ENCODE results near the gene RNASE8. TPM values are rescaled to one million over a fixed set of nuclear protein-coding genes. Genes with fewer than 3 reads are reported as not detected.
A peak's percentile ranks its signal among the peaks of the same experiment; 100 is the strongest.

RNASE8 gene
- total and polyA plus RNA-seq, 12 donors: not detected

GRCh38 chr14:21063479-21063878, 5.9 kb downstream of the RNASE8 start:
- intact Hi-C loops (cut with DNase I): no loop called here
- H3K27ac ChIP-seq: no peak overlapping the region

GRCh38 chr14:21066882-21067502, 9.4 kb downstream of the RNASE8 start:
- intact Hi-C loops (cut with DNase I): loop anchor here in 3 of 10 donors (5.0 kb wide), 2 partner anchors 35 to 40 kb away; partner anchors contain the start of gene TMEM253 (in 1 of the 3)

More at GRCh38 chr14:21063479-21063878, 5.9 kb downstream of the RNASE8 start:
- TF ChIP-seq CTCF (IDR thresholded peaks at IDR 0.05): no peak
- WGBS, 2 donors: 37 to 42% methylated on average over 3 of the region's 3 CpGs
- peaks cover 0 to 3% (median 0%) of the 10 kb centered on the region in 7 donors for H3K27me3 ChIP-seq
- no peaks in the 10 kb centered on the region for H3K9me3 ChIP-seq
- DNase-seq (no peak), ATAC-seq (peak in 2 of 8 donors; percentile 55 to 67)
- no peak overlapping the region for H3K4me3 ChIP-seq
- H3K4me1 ChIP-seq: peaks cover under 1 to 14% (median 6%) of the 10 kb centered on the region in 9 donors
- H3K36me3 ChIP-seq: no peaks in the 10 kb centered on the region

GRCh38 chr14:21068521-21069387, 11.1 kb downstream of the RNASE8 start:
- ATAC-seq: peak; percentile 23 to 63 (median 48)

More at GRCh38 chr14:21066882-21067502, 9.4 kb downstream of the RNASE8 start:
- no peak overlapping the region for H3K4me3 ChIP-seq
- WGBS, 2 donors: 82 to 83% methylated on average over 7 of the region's 7 CpGs
- no peaks in the 10 kb centered on the region for H3K9me3 ChIP-seq
- H3K36me3 ChIP-seq: no peaks in the 10 kb centered on the region
- no peak for ATAC-seq
- H3K27me3 ChIP-seq: peaks cover 0 to 17% (median 0%) of the 10 kb centered on the region in 7 donors
- TF ChIP-seq CTCF (IDR thresholded peaks at IDR 0.05): no peak
- no peak for DNase-seq
- H3K4me1 ChIP-seq: peaks cover 6 to 37% (median 27%) of the 10 kb centered on the region in 9 donors
- H3K27ac ChIP-seq: peak overlapping the region in 1 of 10 donors; percentile 1

More at GRCh38 chr14:21068521-21069387, 11.1 kb downstream of the RNASE8 start:
- peak; percentile 49 to 81 (median 69) for TF ChIP-seq CTCF (IDR thresholded peaks at IDR 0.05)
- DNase-seq: peak; percentile 38 to 73
- Histone ChIP-seq H3K27ac (peak overlapping the region in 9 of 10 donors; percentile 64 to 98 (median 95)), H3K4me3 (peak overlapping the region; percentile 61 to 86 (median 78)), H3K27me3 (peaks cover 0 to 17% (median 0%) of the 10 kb centered on the region in 7 donors), H3K9me3 (no peaks in the 10 kb centered on the region), H3K4me1 (peaks cover 6 to 43% (median 35%) of the 10 kb centered on the region in 9 donors), H3K36me3 (peaks cover 0 to 11% (median 2%) of the 10 kb centered on the region in 9 donors)
- intact Hi-C loops (cut with DNase I): loop anchor here (1.0 to 5.0 kb wide), 7 partner anchors 24 to 39 kb away; partner anchors contain the start of gene TMEM253 (in 1 of the 10)
- 3% methylated on average over 44 to 45 of the region's 45 CpGs for WGBS, 2 donors
